Right lung (tissue), 5 donors: Measurements from ENCODE around the gene NCKAP5. TPM values are rescaled to one million over a fixed set of nuclear protein-coding genes. Genes with fewer than 3 reads are reported as not detected.

Experiments
- DNase-seq, 2 donors: peaks; one replicate each; pipeline ENCODE4 v3.0.0-alpha.2; 2013
- polyA plus RNA-seq, 5 donors: library from polyadenylated mRNA; unstranded; fragments of 120-200 nt; gene quantifications; one replicate each; pipeline versions ENCODE4 v1.2.1 to v1.2.3, GENCODE V29; 2013; ENCODE audit warnings: inconsistent platforms in 1 of 5, low replicate concordance in 1 of 5; ENCODE audit not compliant: insufficient read length in 5 of 5, insufficient read depth in 1 of 5

NCKAP5 gene
- polyA plus RNA-seq, 5 donors = 15.1 to 20.7 (median 15.9) TPM

- no peak for DNase-seq
Measured at GRCh38 chr2:133425612-133426011, 142.7 kb downstream of the NCKAP5 start.

DNA sequence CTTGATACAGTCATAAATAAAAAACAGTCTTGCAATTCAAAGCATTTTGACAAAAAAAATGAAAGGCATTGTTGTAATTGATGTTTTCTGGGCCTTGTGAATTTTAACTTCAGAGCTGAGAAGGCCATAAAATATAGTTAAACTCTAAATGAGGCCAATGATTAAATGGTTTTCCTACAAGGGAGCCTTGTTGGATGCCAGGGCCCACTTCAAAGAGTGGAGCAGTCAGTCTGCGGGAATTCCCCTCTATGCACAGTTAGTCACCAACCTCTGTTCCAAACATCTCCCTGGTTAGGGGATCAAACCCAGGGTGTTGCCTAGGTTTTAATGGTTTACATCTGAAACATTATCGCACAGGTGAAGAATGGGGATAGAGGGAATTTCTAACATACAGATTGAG lies 143.4 kb downstream of the NCKAP5 start:
- no peak for DNase-seq

- no peak for DNase-seq
Measured at GRCh38 chr2:133422931-133423351, 145.3 kb downstream of the NCKAP5 start.

GRCh38 chr2:133421516-133422324 lies 146.5 kb downstream of the NCKAP5 start:
- DNase-seq = peak; percentile 65 to 78

DNA sequence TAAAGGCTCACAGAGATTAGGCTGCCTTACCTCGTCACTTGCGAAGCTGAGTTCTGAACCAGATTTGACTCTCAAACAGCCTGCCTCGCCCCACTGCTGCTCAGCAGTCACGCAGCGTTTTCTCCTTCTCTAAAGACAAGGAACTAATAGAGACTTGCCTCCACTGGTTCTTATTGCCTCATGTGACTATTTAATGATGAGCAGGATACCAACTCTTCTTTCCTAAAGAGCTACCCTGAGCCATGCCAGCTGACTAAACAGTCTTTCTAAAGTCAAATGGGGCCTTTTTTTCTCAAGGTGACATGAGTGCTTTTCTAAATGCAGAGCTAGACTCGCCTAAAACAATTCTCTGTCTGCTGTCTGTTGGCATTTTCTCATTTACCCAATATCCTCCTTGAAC lies 147.5 kb downstream of the NCKAP5 start:
- DNase-seq = no peak

DNA sequence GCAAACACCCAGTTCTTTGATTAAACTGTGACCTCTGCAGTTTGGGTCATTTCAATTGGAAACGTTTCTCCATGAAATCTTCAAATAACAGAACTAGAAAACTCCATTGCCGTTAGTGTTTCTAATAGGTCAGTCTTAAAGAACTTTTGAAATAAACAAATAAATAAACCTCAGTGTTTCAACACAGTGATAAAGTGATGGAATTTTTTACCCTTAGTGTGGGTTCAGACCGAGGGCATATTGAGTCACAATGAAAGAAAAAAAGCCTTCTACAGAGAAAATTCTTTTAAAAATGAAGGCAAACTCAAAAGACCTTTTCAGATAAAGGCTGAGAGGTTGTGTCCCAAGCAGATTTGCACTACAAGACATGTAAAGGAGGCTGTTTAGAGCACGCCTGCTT lies 149.6 kb downstream of the NCKAP5 start:
- DNase-seq = peak in 1 of 2 donors; percentile 36

- DNase-seq = no peak
Measured at GRCh38 chr2:133418021-133418420, 150.2 kb downstream of the NCKAP5 start.

DNA sequence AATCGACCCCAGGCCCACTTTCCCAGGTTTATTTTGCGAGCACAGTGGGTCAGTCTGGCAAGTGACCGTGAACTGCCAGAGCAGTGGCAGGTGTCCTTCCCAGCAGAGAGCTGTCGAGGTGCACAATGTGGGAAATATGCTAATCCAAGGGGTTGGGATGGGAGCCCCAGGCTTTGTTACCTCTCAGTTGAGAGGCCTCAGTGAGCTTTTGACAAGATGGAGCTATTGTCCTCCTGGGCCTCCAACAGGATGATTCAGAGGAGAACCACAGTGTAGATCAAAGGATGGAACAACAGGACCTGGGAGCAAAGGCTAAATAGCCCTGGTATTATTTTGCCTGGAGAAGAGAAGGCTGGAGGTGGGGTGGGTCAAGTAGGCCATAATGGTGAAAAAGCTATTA lies 150.8 kb downstream of the NCKAP5 start:
- DNase-seq = no peak

DNA sequence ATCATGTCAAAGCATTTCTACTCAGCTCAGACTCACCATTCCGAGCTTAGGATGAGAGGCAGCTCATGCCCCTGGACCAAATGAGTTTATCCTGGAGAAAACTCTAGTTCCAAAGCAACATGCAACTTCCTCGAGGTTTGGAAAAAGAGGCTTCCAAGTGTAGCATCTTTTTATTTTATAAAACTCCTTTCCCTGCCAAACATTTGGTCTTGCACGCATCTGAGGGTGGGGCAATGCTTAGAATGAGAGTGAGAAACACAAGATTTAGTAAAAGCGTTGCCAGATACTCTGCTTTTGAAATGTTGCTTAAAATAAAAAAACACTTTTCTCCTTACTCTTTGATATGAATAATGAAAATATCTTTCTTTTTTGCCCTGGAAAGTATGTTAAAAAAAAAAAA lies 151.5 kb downstream of the NCKAP5 start:
- no peak for DNase-seq

- DNase-seq = no peak
Measured at GRCh38 chr2:133416146-133416545, 152.1 kb downstream of the NCKAP5 start.

- peak in 1 of 2 donors; percentile 37 for DNase-seq
Measured at GRCh38 chr2:133415210-133415876, 152.9 kb downstream of the NCKAP5 start.

DNA sequence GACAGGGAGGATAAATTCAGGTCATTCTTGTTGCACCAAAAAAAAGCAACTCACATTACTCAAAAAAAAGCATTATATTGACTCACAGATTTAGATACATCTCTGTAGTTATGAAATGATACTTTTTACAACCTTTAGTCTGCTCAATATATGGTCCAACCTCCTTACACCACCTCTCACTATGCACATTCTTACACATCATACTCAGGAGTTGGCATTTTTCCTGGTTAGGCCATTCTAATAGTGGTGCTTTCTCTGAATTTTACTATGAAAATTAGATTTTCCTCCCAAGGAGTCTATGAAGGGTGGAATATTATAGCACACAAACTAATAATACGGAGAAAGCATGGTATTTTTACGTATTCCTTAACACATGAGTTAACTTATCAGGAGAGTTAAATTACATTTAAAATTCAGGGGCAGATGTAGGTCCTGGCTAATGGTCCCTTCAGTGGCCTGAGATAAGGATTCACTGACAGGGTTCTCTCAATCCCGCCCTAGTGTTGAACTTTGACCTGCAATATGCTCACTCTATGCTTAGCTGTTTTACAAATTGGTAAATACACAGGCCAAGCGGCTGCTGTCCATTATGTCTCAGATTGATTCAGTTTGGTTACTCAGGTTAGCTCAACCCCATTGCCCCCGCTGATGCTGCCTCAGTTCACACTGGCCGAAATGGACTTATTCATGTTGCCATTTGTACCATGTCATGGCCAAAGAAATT lies 153.6 kb downstream of the NCKAP5 start:
- DNase-seq = no peak

DNA sequence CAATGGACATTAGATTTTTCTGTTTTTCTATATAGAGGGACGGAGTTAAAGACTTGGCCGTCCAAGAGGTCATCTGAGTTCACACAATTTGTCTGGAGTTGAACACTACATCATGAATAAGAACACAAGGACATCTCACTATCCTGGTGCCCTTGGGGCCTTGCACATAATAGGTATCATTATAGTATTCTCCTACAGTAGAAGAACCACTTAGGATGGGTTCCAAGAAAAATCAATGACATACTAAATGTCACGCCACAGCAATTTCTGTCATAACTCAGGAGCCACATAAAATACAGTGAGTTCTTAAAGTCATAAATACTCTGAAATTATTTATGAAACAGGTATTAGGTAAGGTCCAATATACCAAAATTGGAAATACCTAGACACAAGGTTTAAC lies 154.4 kb downstream of the NCKAP5 start:
- no peak for DNase-seq

- no peak for DNase-seq
Measured at GRCh38 chr2:133412694-133413093, 155.6 kb downstream of the NCKAP5 start.

GRCh38 chr2:133411857-133412256 lies 156.4 kb downstream of the NCKAP5 start:
- no peak for DNase-seq

DNA sequence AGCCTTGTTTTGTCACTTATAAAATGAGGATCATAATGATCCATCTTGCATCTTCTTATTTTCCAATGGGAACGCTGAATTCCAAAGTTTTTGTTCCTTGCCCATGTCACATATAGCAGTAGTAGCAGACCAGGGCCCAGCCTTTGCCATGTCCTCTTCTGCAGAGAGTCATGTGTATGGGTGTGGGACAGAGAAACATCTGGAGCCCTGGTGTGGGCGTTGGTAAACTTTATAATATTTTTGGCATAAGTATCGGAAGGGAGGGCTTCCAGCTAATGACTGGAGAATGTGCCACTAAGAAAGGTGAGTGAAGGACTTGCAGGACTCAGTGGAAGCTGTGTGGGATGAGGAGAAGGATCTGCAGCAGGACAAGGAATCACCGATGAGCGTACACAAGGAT lies 157.2 kb downstream of the NCKAP5 start:
- DNase-seq = no peak

- DNase-seq = no peak
Measured at GRCh38 chr2:133409581-133410285, 158.5 kb downstream of the NCKAP5 start.

GRCh38 chr2:133408671-133409070 lies 159.6 kb downstream of the NCKAP5 start:
- DNase-seq = no peak

DNA sequence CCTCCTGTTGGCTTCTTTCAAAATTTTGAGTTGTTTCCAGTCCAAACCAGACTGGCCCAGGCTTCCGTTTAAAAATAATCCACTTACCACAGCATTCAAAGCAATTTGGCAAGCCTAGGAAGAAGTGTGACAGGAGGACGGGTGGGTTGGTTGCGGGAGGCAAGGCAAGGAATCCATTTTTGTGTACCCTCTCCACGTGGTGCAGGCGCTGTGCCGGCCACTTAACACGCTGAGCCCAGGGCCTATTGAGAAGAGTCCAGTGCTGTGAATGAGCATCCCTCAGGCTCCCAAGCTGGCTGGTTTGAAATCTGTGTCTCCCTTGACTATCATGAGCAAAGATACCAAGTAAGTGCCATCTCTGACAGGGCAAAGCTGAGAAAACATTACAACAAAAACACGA lies 160.9 kb downstream of the NCKAP5 start:
- DNase-seq = no peak

GRCh38 chr2:133405252-133405651 lies 163.0 kb downstream of the NCKAP5 start:
- DNase-seq = no peak

GRCh38 chr2:133400411-133400810 lies 167.9 kb downstream of the NCKAP5 start:
- DNase-seq = no peak

- no peak for DNase-seq
Measured at GRCh38 chr2:133393895-133394294, 174.4 kb downstream of the NCKAP5 start.
